Effector memory CD8-positive, alpha-beta T cell (primary cell): ENCODE data around the gene KRTAP4-11.
A peak's percentile ranks its signal among the peaks of the same experiment; 100 is the strongest.
"Not testable (repeated sequence)": the region's sequence is repeated elsewhere in the genome, so short reads cannot be mapped to it uniquely, and the experiment has no call there.

Experiments
- ATAC-seq: fragments of 150-1000 bp; cut with Tn5 transposase; replicated peaks from 2 replicates; pipeline ENCODE4 v1.10.0; 2021; ENCODE audit warnings: mild to moderate bottlenecking, moderate library complexity
- DNase-seq, 3 experiments: peaks; one replicate each; pipeline ENCODE4 v3.0.0; 2021
- H3K27ac Mint-ChIP-seq, 2 donors: one replicate each; pipeline ENCODE4 v1.8.0; 2022; ENCODE audit warnings: mild to moderate bottlenecking in 2 of 2, mixed read lengths in 2 of 2, moderate library complexity in 2 of 2
- H3K27me3 Mint-ChIP-seq, 2 donors: one replicate each; pipeline ENCODE4 v1.8.0; 2022; ENCODE audit warnings: mixed read lengths in 2 of 2
- H3K36me3 Mint-ChIP-seq: one replicate; pipeline ENCODE4 v1.8.0; 2022; ENCODE audit warnings: mild to moderate bottlenecking, moderate library complexity, mixed read lengths; ENCODE audit not compliant: insufficient read depth
- H3K4me1 Mint-ChIP-seq, 2 donors: one replicate each; pipeline ENCODE4 v1.8.0; 2022; ENCODE audit warnings: low read depth in 2 of 2, mixed read lengths in 2 of 2
- H3K4me3 Mint-ChIP-seq, 2 donors: one replicate each; pipeline ENCODE4 v1.8.0; 2022; ENCODE audit warnings: mild to moderate bottlenecking in 2 of 2, mixed read lengths in 2 of 2, moderate library complexity in 2 of 2
- H3K9me3 Mint-ChIP-seq, 2 donors: one replicate each; pipeline ENCODE4 v1.8.0; 2022; ENCODE audit warnings: mixed read lengths in 2 of 2

KRTAP4-11 gene

GRCh38 chr17:41141361-41141760, 23.2 kb upstream of the KRTAP4-11 start:
- no peaks in the 10 kb centered on the region for H3K4me1 Mint-ChIP-seq
- H3K9me3 Mint-ChIP-seq, result peaks cover 6 to 22% of the 10 kb centered on the region in 2 donors
- no peak for DNase-seq
- no peaks in the 10 kb centered on the region for H3K36me3 Mint-ChIP-seq
- no peak overlapping the region for H3K4me3 Mint-ChIP-seq
- peaks cover 18 to 34% of the 10 kb centered on the region in 2 donors for H3K27me3 Mint-ChIP-seq
- ATAC-seq, result no peak
- H3K27ac Mint-ChIP-seq, result no peak overlapping the region

DNA sequence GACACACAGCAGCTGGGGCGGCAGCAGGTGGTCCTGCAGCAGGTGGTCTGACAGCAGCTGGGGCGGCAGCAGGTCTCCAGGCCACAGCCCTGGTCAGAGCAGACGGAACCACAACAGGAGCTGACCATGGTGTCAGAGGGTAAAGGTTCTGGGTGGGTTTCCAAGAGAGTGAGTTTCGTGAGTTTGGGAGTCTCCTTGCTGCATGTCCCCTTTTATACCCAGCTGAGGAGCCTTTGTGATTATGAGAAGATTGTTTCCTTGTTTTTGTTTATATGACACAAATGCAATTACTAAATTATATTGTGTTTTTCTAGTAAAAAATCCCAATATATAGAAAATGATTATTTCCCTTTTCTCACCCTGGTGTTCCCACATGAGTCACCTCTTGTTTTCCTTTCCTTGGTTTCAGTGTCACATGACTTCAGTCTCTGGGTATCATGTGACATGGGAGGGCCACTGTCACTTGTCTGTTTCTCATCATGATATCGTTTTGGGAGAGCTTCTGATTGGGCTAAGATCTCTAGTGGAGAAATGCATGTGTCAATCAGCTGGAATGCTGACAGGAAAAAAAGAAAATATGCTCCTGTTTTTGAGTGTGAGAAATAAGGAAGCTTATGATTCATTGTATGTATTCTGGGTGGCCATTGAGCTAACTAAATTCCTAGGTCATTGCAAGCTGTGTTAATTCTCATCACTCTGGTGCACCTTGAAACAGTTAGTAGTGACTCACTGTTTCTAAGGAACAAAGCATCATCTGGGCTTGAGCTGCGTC, 22.4 kb upstream of the KRTAP4-11 start, which contains the start of gene KRTAP4-6:
Gene KRTAP4-6 (minus strand): TSS at position 185 of the 772 bp plus-strand sequence. CDS start 57 bp downstream, at position 128.
- ATAC-seq (no peak), DNase-seq (no peak)
- Mint-ChIP-seq H3K27ac (no peak within 1 kb of the TSS), H3K9me3 (peaks cover 6 to 22% of the 10 kb centered on the region in 2 donors), H3K27me3 (peaks cover 13 to 34% of the 10 kb centered on the region in 2 donors), H3K4me3 (no peak within 1 kb of the TSS), H3K36me3 (no peaks in the 10 kb centered on the region), H3K4me1 (no peaks in the 10 kb centered on the region)

DNA sequence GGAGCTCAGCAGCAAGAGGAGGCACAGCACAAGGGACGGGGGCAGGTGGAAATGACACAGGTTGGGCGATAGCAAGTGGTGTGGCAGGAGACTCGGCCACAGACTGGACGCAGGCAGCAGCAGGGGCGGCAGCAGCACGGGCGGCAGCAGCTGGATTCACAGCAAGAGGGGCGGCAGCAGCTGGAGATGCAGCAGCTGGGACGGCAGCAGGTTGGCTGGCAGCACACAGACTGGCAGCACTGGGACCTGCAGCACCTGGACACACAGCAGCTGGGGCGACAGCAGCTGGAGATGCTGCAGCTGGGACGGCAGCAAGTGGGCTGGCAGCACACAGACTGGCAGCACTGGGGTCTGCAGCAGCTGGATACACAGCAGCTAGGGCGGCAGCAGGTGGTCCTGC, 21.7 kb upstream of the KRTAP4-11 start:
- not testable (repeated sequence) for H3K36me3 Mint-ChIP-seq, H3K27ac Mint-ChIP-seq, DNase-seq, ATAC-seq, H3K4me3 Mint-ChIP-seq, H3K4me1 Mint-ChIP-seq
- Mint-ChIP-seq H3K9me3 (peaks cover 6 to 22% of the 10 kb centered on the region in 2 donors), H3K27me3 (peaks cover 13 to 34% of the 10 kb centered on the region in 2 donors)

DNA sequence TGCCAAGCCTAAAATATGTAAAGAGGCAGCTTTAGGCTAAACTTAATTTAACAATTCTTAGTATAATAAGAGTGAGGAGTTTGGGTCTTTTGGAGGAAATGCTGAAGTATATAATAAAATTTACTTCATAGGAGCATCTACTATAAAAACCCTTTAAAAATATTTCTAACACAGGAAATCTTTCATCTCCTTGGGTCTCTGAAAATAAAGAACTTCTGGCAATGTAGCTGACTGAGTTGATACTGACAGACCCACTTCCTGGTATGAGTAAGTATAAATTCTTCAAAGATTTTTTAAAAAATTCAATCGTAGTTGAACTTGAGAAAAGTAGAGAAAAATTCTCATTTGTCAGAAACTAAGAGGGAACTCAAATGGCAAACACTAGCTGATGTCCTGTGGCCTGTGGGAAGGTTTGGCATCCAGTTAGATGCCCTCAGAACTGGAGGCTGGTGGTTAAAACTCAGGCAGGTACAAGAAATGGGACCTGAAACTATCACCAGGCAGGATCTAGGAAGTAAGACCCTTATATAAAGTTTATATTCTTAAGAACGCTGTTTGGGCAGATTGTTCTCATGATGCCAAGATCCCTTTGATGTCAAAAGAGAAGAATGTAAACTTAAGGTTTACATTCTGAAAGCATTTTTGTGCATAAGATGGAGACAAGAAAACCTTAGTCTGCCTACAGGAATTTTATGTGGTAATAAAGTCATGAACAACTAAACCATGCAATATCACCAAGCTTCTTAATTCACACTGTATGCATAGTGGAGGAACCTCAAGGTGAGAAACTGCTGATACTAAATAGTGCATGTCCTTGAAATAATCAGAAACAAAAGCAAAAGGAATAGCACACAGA, 15.9 kb upstream of the KRTAP4-11 start:
- Mint-ChIP-seq H3K36me3 (no peaks in the 10 kb centered on the region), H3K4me1 (peaks cover 11 to 13% of the 10 kb centered on the region in 2 donors), H3K4me3 (peak overlapping the region; percentile 17 to 54), H3K27me3 (peaks cover 0 to 12% of the 10 kb centered on the region in 2 donors), H3K27ac (peak overlapping the region; percentile 27 to 52), H3K9me3 (no peaks in the 10 kb centered on the region)
- ATAC-seq (peak; percentile 72), DNase-seq (no peak)

DNA sequence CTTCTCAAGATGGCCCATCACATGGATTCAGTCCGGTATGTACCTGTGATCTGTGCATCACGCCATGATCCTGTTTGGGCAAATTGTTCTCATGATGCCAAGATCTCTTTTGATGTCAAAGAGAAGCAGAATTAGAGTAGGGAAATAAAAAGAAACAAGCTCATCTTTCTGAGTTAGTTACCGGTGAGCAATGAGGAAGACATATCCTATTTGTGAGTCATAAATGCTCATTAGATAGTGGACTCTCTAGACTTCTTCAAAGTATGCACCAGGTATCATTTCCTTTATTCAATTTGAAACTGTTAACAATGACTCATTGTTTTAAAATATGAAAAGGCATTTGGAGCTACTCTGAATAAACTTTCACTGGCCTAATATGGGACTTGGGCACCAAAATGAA, 13.8 kb upstream of the KRTAP4-11 start:
- no peak for DNase-seq
- no peak overlapping the region for H3K4me3 Mint-ChIP-seq
- peaks cover 11 to 14% of the 10 kb centered on the region in 2 donors for H3K4me1 Mint-ChIP-seq
- no peak overlapping the region for H3K27ac Mint-ChIP-seq
- H3K27me3 Mint-ChIP-seq, result no peaks in the 10 kb centered on the region
- ATAC-seq, result no peak
- no peaks in the 10 kb centered on the region for H3K36me3 Mint-ChIP-seq
- no peaks in the 10 kb centered on the region for H3K9me3 Mint-ChIP-seq

GRCh38 chr17:41127371-41127770, 9.2 kb upstream of the KRTAP4-11 start:
- no peak for DNase-seq
- peaks cover 30 to 40% of the 10 kb centered on the region in 2 donors for H3K4me1 Mint-ChIP-seq
- no peak overlapping the region for H3K4me3 Mint-ChIP-seq
- H3K27ac Mint-ChIP-seq, result no peak overlapping the region
- ATAC-seq, result no peak
- H3K36me3 Mint-ChIP-seq, result peaks cover 9% of the 10 kb centered on the region
- H3K9me3 Mint-ChIP-seq, result no peaks in the 10 kb centered on the region
- peaks cover 10 to 12% of the 10 kb centered on the region in 2 donors for H3K27me3 Mint-ChIP-seq

GRCh38 chr17:41126412-41126811, 8.2 kb upstream of the KRTAP4-11 start:
- DNase-seq, result no peak
- peak overlapping the region in 1 of 2 donors; percentile 27 for H3K4me3 Mint-ChIP-seq
- H3K4me1 Mint-ChIP-seq, result peaks cover 30 to 33% of the 10 kb centered on the region in 2 donors
- no peak overlapping the region for H3K27ac Mint-ChIP-seq
- no peak for ATAC-seq
- H3K36me3 Mint-ChIP-seq, result peaks cover 9% of the 10 kb centered on the region
- no peaks in the 10 kb centered on the region for H3K9me3 Mint-ChIP-seq
- H3K27me3 Mint-ChIP-seq, result peaks cover 12 to 14% of the 10 kb centered on the region in 2 donors

GRCh38 chr17:41125064-41125463, 6.9 kb upstream of the KRTAP4-11 start:
- no peak for ATAC-seq
- H3K27ac Mint-ChIP-seq, result no peak overlapping the region
- H3K4me1 Mint-ChIP-seq, result peaks cover 30 to 34% of the 10 kb centered on the region in 2 donors

DNA sequence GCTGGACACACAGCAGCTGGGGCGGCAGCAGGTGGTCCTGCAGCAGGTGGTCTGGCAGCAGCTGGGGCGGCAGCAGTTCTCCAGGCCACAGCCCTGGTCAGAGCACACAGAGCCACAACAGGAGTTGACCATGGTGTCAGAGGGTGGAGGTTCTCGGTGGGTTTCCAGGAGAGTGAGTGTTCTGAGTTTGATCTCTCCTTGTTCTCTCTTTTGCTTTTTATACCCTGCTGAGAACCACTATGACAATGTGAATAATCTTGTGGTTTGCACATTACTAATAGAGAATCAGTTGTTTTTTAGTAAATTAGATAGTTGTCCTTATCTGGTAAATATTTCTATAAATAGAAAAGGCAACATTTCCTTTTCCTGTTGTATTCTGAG, 5.8 kb upstream of the KRTAP4-11 start, which contains the start of gene KRTAP4-12:
Gene KRTAP4-12 (minus strand): TSS at position 192 of the 381 bp plus-strand sequence. CDS start 60 bp downstream, at position 132.
- peaks cover 12 to 14% of the 10 kb centered on the region in 2 donors for H3K27me3 Mint-ChIP-seq
- not testable (repeated sequence) for H3K9me3 Mint-ChIP-seq, H3K27ac Mint-ChIP-seq, DNase-seq, ATAC-seq
- H3K4me1 Mint-ChIP-seq, result peaks cover 33 to 38% of the 10 kb centered on the region in 2 donors
- H3K4me3 Mint-ChIP-seq, result peak within 1 kb of the TSS; percentile 48 to 68
- peaks cover 13% of the 10 kb centered on the region for H3K36me3 Mint-ChIP-seq

More at GRCh38 chr17:41125064-41125463, 6.9 kb upstream of the KRTAP4-11 start:
- Mint-ChIP-seq H3K9me3 (no peaks in the 10 kb centered on the region), H3K36me3 (peaks cover 10% of the 10 kb centered on the region), H3K4me3 (no peak overlapping the region), H3K27me3 (peaks cover 12 to 14% of the 10 kb centered on the region in 2 donors)
- DNase-seq, result no peak

- not testable (repeated sequence) for DNase-seq, H3K9me3 Mint-ChIP-seq, H3K27ac Mint-ChIP-seq, ATAC-seq
- peak overlapping the region; percentile 48 to 68 for H3K4me3 Mint-ChIP-seq
- peaks cover 13% of the 10 kb centered on the region for H3K36me3 Mint-ChIP-seq
- H3K27me3 Mint-ChIP-seq, result peaks cover 13 to 14% of the 10 kb centered on the region in 2 donors
- H3K4me1 Mint-ChIP-seq, result peaks cover 33 to 36% of the 10 kb centered on the region in 2 donors
Observed at GRCh38 chr17:41123292-41123990, 5.3 kb upstream of the KRTAP4-11 start.

- ATAC-seq (no peak), DNase-seq (no peak)
- H3K4me3 Mint-ChIP-seq, result no peak overlapping the region
- peaks cover 36 to 39% of the 10 kb centered on the region in 2 donors for H3K4me1 Mint-ChIP-seq
- peaks cover 24 to 30% of the 10 kb centered on the region in 2 donors for H3K27me3 Mint-ChIP-seq
- H3K36me3 Mint-ChIP-seq, result peaks cover 13% of the 10 kb centered on the region
- H3K9me3 Mint-ChIP-seq, result no peaks in the 10 kb centered on the region
- H3K27ac Mint-ChIP-seq, result no peak overlapping the region
Observed at GRCh38 chr17:41121742-41122141, 3.6 kb upstream of the KRTAP4-11 start.

DNA sequence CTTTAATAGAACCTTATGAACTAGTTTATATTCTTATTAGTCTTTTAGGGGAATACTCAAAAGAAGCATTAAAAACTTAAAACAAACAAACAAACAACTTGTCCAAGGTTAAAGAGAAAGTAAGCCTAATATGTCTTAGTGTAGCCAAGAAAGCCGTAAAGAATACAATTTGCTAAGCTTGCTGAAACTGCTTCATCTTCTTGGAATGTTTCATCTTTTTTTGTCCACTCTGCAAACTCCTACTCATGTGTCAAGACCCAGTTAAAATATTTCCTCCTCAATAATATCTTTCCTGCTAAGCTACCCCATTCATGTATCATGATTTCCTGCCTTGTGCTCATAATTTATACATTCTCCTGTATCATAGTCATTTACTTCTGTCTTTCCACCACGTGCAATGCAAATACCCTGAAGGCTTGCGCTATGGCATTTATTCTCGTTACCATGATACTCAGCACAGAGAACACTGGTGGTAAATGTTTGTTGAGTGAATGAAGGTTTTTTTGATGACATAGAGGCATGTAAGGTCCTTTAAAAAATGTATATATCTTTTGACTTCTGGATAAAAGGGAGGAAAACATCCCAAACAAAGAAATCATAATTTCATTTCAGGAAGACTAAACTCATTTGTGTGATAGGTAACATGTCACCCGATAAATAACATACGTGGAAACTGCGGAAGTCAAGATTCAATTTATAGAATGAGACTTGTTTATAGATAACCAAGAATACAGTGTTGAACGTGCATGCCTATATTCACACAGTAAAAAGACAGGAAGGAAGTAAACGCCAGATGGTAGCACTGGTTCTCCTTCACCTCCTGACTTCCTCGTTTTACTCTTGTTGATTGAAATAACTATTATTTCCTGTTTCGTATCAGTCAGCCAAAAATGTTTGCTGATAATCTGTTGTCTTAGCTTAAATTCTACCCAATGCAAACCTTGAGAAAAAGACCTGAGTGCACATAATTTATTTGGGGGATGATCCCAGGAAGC, 1.8 kb upstream of the KRTAP4-11 start:
- H3K4me1 Mint-ChIP-seq, result peaks cover 28 to 39% of the 10 kb centered on the region in 2 donors
- H3K27ac Mint-ChIP-seq, result peak overlapping the region in 1 of 2 donors; percentile 7
- H3K4me3 Mint-ChIP-seq, result peak overlapping the region; percentile 7 to 20
- DNase-seq, H3K36me3 Mint-ChIP-seq, H3K9me3 Mint-ChIP-seq: not testable (repeated sequence)
- peaks cover 39 to 48% of the 10 kb centered on the region in 2 donors for H3K27me3 Mint-ChIP-seq
- ATAC-seq, result peak; percentile 57
